Retinal pigment epithelial cell (primary cell): ENCODE results near the gene HECTD2.

Source experiments
- DNase-seq: peaks from one replicate; pipeline ENCODE4 v3.0.0-alpha.2; 2010; ENCODE audit warnings: low read depth
- H3K4me3 ChIP-seq: 2 replicates; pipeline ENCODE4 v1.5.1; 2011; ENCODE audit warnings: mild to moderate bottlenecking, low read length, control low read depth, moderate library complexity
- CTCF ChIP-seq: conservative IDR thresholded peaks from 2 replicates; pipeline ENCODE4 v1.5.1; 2011; ENCODE audit warnings: low read depth, low read length, control low read depth, inconsistent platforms

HECTD2 gene

GRCh38 chr10:91460681-91461080 lies 50.5 kb downstream of the HECTD2 start:
- DNase-seq, result no peak
- no peak overlapping the region for H3K4me3 ChIP-seq
- no peak for TF ChIP-seq CTCF

- no peak for TF ChIP-seq CTCF
- no peak overlapping the region for H3K4me3 ChIP-seq
- no peak for DNase-seq
These were observed 52.3 kb downstream of the HECTD2 start for GRCh38 chr10:91462423-91462822.

GRCh38 chr10:91464500-91464899 lies 54.4 kb downstream of the HECTD2 start:
- no peak overlapping the region for H3K4me3 ChIP-seq
- no peak for TF ChIP-seq CTCF
- DNase-seq, result no peak

- no peak overlapping the region for H3K4me3 ChIP-seq
- no peak for TF ChIP-seq CTCF
- no peak for DNase-seq
These were observed 55.1 kb downstream of the HECTD2 start for GRCh38 chr10:91465261-91465660.

- no peak overlapping the region for H3K4me3 ChIP-seq
- TF ChIP-seq CTCF, result no peak
- DNase-seq, result no peak
These were observed 57.0 kb downstream of the HECTD2 start for GRCh38 chr10:91467114-91467513.

- no peak for TF ChIP-seq CTCF
- no peak overlapping the region for H3K4me3 ChIP-seq
- no peak for DNase-seq
These were observed 61.5 kb downstream of the HECTD2 start for GRCh38 chr10:91471602-91472001.

GRCh38 chr10:91472911-91473310 lies 62.8 kb downstream of the HECTD2 start:
- no peak for DNase-seq
- no peak overlapping the region for H3K4me3 ChIP-seq
- no peak for TF ChIP-seq CTCF
